Measurements from ENCODE around the gene EML1.

The EML1 gene

DNA sequence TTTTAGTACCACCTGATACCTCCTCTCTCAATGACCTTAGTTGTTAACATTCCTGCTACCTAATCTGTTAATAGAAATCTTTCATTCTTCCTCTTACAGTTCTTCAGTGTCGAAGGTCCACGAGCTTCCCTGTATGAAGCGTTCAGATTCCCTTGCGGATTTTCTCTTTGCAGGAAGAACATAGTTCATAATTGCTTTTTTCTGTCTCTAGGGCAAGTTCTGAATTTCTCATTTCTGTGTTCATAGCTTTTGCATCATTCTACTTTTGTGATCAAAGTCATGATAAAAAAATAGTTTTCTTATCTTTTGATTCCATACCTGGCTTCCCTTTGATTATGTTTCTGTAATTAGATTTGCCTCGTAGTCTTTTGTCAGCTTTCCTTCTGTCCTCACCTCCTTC, 94.9 kb downstream of the EML1 start:
- no peak for DNase-seq (ENCODE audit: low read depth)
- H3K4me3 ChIP-seq (ENCODE audit: low read depth, low read length): no peak overlapping the region
- TF ChIP-seq, protein P1, sequence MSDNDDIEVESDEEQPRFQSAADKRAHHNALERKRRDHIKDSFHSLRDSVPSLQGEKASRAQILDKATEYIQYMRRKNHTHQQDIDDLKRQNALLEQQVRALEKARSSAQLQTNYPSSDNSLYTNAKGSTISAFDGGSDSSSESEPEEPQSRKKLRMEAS (IDR thresholded peaks at IDR 0.05; ENCODE audit: low read depth, low read length): no peak
- TF ChIP-seq POLR2A (IDR thresholded peaks at IDR 0.05; ENCODE audit: extremely low read depth, insufficient read length): no peak
- TF ChIP-seq, protein P2, sequence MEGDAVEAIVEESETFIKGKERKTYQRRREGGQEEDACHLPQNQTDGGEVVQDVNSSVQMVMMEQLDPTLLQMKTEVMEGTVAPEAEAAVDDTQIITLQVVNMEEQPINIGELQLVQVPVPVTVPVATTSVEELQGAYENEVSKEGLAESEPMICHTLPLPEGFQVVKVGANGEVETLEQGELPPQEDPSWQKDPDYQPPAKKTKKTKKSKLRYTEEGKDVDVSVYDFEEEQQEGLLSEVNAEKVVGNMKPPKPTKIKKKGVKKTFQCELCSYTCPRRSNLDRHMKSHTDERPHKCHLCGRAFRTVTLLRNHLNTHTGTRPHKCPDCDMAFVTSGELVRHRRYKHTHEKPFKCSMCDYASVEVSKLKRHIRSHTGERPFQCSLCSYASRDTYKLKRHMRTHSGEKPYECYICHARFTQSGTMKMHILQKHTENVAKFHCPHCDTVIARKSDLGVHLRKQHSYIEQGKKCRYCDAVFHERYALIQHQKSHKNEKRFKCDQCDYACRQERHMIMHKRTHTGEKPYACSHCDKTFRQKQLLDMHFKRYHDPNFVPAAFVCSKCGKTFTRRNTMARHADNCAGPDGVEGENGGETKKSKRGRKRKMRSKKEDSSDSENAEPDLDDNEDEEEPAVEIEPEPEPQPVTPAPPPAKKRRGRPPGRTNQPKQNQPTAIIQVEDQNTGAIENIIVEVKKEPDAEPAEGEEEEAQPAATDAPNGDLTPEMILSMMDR (IDR thresholded peaks at IDR 0.05; ENCODE audit: low read depth, low read length): no peak
- TF ChIP-seq MYC (IDR thresholded peaks at IDR 0.05; ENCODE audit: low read depth, low read length): no peak

DNA sequence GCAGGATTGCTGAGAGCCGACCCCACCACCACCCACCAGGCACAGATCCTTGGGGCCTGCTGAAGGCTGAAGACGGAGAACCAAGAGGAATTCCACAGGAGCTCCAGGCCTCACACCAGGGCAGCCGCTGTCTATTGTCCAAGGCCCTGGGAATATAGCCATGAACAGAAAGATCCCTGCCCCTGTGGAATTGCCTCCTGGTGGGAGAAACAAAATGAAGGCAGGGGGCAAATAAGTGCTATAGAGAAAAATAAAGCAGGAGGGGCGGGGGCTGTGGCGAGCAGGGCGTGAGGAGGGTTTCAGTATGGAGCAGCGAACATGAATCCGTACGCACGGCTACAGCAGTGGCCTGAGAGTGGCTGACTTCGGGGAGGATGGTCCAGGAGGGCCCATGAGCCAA, 96.1 kb downstream of the EML1 start:
- no peak for DNase-seq (ENCODE audit: low read depth)
- no peak overlapping the region for H3K4me3 ChIP-seq (ENCODE audit: low read depth, low read length)
- TF ChIP-seq, protein P2 (IDR thresholded peaks at IDR 0.05; ENCODE audit: low read depth, low read length): no peak
- TF ChIP-seq POLR2A (IDR thresholded peaks at IDR 0.05; ENCODE audit: extremely low read depth, insufficient read length) (no peak), MYC (IDR thresholded peaks at IDR 0.05; ENCODE audit: low read depth, low read length) (no peak)
- TF ChIP-seq, protein P1 (IDR thresholded peaks at IDR 0.05; ENCODE audit: low read depth, low read length): no peak

DNA sequence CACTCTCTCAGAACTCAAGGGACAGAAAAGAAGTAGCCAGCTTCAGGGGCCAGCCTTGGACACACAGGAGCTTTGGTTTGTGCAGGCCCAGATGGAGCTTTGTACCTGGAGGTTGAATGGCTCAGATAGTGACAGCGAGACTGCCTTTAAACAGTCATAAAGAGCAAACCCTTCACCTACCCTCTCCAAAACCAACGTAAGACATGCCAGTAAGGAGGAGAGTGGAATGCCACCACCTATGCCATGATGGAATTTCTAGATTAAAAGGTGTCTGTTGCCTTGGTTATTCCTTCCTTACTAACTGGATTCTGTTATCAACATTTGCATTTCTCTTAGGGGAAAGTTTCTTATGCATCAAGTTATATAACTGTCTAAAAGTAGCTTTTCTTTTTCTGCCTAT, 98.1 kb downstream of the EML1 start:
- no peak for DNase-seq (ENCODE audit: low read depth)
- TF ChIP-seq, protein P1 (IDR thresholded peaks at IDR 0.05; ENCODE audit: low read depth, low read length): no peak
- no peak for TF ChIP-seq MYC (IDR thresholded peaks at IDR 0.05; ENCODE audit: low read depth, low read length)
- TF ChIP-seq POLR2A (IDR thresholded peaks at IDR 0.05; ENCODE audit: extremely low read depth, insufficient read length): no peak
- TF ChIP-seq, protein P2 (IDR thresholded peaks at IDR 0.05; ENCODE audit: low read depth, low read length): no peak
- H3K4me3 ChIP-seq (ENCODE audit: low read depth, low read length): no peak overlapping the region

DNA sequence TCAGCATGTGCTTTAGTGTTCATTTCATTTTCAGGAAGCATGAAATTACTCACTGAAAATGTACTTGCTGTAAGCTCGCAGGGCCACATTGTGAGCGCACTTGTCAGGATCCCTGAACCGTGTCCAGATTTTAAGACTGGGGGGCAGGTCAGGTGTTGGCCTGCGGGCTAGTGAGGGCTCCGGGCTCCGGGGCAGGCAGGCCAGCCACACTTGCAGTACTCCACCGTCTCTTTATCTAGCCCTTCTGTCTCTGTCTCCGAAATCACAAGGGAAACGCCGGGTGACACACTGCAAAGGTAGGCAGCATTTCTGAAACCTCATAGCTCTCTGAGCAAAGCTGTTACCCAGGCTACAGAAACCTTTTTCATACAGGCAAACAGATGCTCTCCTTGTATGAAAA, 98.7 kb downstream of the EML1 start:
- H3K4me3 ChIP-seq (ENCODE audit: low read depth, low read length): no peak overlapping the region
- DNase-seq (ENCODE audit: low read depth): no peak
- TF ChIP-seq, protein P2 (IDR thresholded peaks at IDR 0.05; ENCODE audit: low read depth, low read length): no peak
- TF ChIP-seq, protein P1 (IDR thresholded peaks at IDR 0.05; ENCODE audit: low read depth, low read length): no peak
- TF ChIP-seq MYC (IDR thresholded peaks at IDR 0.05; ENCODE audit: low read depth, low read length): no peak
- no peak for TF ChIP-seq POLR2A (IDR thresholded peaks at IDR 0.05; ENCODE audit: extremely low read depth, insufficient read length)

DNA sequence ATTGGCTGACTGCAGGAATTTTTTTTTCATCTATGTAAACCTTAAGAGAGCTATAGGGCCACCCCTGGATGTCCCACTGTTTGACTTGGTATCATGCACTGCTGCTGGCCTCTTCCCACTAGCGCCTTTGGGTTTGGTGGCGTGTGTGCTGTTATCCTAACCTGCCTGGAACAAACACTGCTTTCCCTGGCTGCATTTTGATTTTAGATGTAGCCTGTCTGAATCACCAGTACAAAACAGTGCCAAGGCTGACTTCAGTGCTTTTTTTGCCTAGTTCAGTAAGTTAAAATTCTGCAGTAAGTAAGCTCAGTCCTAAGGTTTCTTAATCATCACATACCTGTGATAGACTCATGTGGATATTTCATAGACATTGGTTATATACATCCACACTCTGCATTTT, 99.2 kb downstream of the EML1 start:
- TF ChIP-seq, protein P1 (IDR thresholded peaks at IDR 0.05; ENCODE audit: low read depth, low read length): no peak
- no peak for TF ChIP-seq POLR2A (IDR thresholded peaks at IDR 0.05; ENCODE audit: extremely low read depth, insufficient read length)
- TF ChIP-seq, protein P2 (IDR thresholded peaks at IDR 0.05; ENCODE audit: low read depth, low read length): no peak
- TF ChIP-seq MYC (IDR thresholded peaks at IDR 0.05; ENCODE audit: low read depth, low read length): no peak
- DNase-seq (ENCODE audit: low read depth): no peak
- H3K4me3 ChIP-seq (ENCODE audit: low read depth, low read length): no peak overlapping the region

DNA sequence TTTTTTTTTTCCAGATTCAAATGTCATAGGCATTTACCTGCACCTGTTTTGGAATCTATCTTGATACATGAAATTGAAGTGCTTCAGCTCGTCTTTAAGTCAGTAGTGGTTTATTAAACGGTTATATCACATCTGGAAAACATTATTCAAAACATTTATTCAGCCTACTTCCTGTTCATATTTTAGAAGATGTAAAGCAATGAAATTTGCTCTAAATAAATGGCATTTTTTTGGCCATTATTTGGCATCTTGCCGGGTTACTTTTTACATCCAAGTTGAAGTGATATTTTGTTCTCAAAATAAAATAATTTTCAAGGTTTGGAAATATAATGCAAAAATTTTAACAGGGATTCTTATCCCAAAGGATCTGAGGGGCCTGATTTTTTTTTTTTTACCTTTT, 103.1 kb downstream of the EML1 start:
- DNase-seq (ENCODE audit: low read depth): no peak
- no peak for TF ChIP-seq POLR2A (IDR thresholded peaks at IDR 0.05; ENCODE audit: extremely low read depth, insufficient read length)
- TF ChIP-seq, protein P1 (IDR thresholded peaks at IDR 0.05; ENCODE audit: low read depth, low read length): no peak
- TF ChIP-seq, protein P2 (IDR thresholded peaks at IDR 0.05; ENCODE audit: low read depth, low read length): no peak
- no peak for TF ChIP-seq MYC (IDR thresholded peaks at IDR 0.05; ENCODE audit: low read depth, low read length)
- no peak overlapping the region for H3K4me3 ChIP-seq (ENCODE audit: low read depth, low read length)

Measured in NB4 (cell line).